Suprapubic skin (tissue), 4 donors: Measurements from ENCODE around the gene UQCRH.

ENCODE experiments used
- CTCF ChIP-seq, 2 donors: fragments of 200-600 bp in 1 of 2; fragments of 450-650 bp in 1 of 2; sonication (generic) in 1 of 2; IDR thresholded peaks; one replicate each; pipeline ENCODE4 v1.5.1; 2016 to 2019; ENCODE audit warnings: antibody characterized with exemption in 2 of 2, mild to moderate bottlenecking in 1 of 2, moderate library complexity in 1 of 2
- EP300 ChIP-seq: sonication (generic); formaldehyde crosslinking; IDR thresholded peaks from one replicate; pipeline ENCODE4 v1.6.1; 2017; ENCODE audit warnings: antibody characterized with exemption
- POLR2A ChIP-seq, 2 donors: fragments of 450-650 bp; IDR thresholded peaks; one replicate each; pipeline ENCODE4 v1.6.1; 2017; ENCODE audit warnings: antibody characterized with exemption in 2 of 2, mild to moderate bottlenecking in 2 of 2, moderate library complexity in 2 of 2
- POLR2AphosphoS5 ChIP-seq, 3 donors: sonication (generic); formaldehyde crosslinking; IDR thresholded peaks; one replicate each; pipeline ENCODE4 v1.6.1; 2017; ENCODE audit warnings: antibody characterized with exemption in 3 of 3

DNA sequence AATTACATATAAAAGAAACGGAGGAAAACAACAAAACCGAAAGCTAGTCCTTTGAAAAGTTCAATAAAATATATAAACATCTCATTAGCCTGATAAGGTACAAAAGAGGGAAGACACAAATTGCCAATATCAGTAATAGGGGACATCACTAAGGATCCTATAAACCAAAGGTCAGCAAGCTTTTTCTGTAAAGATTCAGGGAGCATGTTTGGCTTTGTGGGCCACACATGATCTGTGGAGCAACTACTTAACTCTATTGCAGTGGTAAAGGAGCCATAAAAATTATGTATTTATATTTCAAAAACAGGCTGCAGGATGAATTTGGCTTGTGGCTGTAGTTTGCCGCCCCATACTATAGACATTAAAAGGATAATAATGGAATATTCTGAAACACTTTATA lies 31.6 kb downstream of the UQCRH start:
- TF ChIP-seq POLR2A (IDR thresholded peaks at IDR 0.05) (no peak), POLR2AphosphoS5 (IDR thresholded peaks at IDR 0.05) (no peak), CTCF (IDR thresholded peaks at IDR 0.05) (no peak), EP300 (no peak)
